ENCODE data around the gene PROZ. TPM values are rescaled to one million over a fixed set of nuclear protein-coding genes. Genes with fewer than 3 reads are reported as not detected.

The PROZ gene
- total RNA-seq, 1 donor from 2014 or later, result not detected

DNA sequence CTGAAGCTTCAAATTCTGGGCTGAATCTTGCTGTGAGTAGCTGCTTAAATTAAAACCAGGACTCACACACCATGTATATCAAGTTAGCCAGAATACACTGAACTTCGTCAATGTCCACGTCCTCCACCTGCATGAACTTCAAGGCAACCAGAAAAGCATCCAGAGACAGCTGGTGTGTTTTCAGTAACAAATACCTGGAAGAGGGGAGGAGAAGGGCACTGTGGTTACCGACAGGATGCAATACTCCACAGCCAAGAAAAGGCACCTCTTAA, 20.4 kb downstream of the PROZ start:
- peak overlapping the region; percentile 0 for H3K27ac ChIP-seq

DNA sequence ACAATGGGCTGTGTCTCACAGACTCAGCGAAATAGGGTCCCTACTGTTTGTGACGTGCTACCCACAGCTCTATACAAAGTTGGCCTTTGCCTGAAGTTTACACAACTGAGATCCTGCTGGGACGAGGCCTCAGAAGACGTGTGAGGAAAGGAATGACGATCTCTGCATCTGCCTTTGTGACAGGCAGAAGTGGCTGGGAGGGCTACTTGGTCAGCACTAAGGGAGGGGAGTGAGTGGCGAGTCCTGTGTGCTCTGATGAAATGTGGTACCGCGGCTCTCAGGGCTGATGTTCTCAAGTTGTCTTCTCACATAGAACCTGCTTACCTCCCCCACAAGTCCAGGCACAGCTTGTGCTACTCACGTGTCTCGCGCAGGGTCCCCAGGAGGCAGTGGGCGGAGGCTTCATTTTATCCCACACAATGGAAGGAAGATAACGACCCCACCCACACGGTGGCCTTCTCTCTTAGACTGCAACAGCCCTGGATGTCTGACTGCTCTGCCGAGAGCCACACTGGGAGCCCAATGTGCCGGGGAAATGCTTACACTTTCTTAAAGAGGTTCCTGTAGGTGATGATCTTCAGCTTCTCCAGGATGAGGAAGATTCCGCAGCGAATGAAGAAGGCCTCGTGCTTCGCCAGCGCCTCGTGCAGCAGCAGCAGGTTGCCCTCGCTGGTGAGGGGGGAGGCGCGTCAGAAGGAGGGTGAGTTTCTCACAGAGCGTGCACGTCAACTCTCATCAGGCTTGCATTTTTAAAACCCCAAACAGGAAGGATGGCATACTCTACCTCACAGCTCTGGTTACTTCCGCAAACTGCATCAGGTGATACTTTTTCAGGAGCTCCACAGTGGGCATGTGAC, 21.2 kb downstream of the PROZ start:
- no peaks in the 10 kb centered on the region for H3K4me1 ChIP-seq
- no peak for TF ChIP-seq CTCF (IDR thresholded peaks at IDR 0.05)
- no peak overlapping the region for H3K4me3 ChIP-seq
- H3K27me3 ChIP-seq (ENCODE audit: low read depth), result no peaks in the 10 kb centered on the region
- no peaks in the 10 kb centered on the region for H3K9me3 ChIP-seq
- intact Hi-C loops (cut with DNase I), result no loop called here
- H3K27ac ChIP-seq, result peak overlapping the region; percentile 0
- peaks cover 97% of the 10 kb centered on the region for H3K36me3 ChIP-seq
- ATAC-seq, result peak in 1 of 2 donors; percentile 24
- DNase-seq, result no peak

More for the DNA sequence above, 20.4 kb downstream of the PROZ start:
- Histone ChIP-seq H3K36me3 (peaks cover 94% of the 10 kb centered on the region), H3K4me1 (no peaks in the 10 kb centered on the region), H3K9me3 (no peaks in the 10 kb centered on the region), H3K27me3 (ENCODE audit: low read depth) (no peaks in the 10 kb centered on the region), H3K4me3 (no peak overlapping the region)
- DNase-seq (no peak), ATAC-seq (no peak)
- TF ChIP-seq CTCF (IDR thresholded peaks at IDR 0.05), result no peak
- intact Hi-C loops (cut with DNase I), result no loop called here

- DNase-seq (no peak), ATAC-seq (no peak)
- intact Hi-C loops (cut with DNase I), result no loop called here
- H3K4me3 ChIP-seq, result no peak overlapping the region
- H3K4me1 ChIP-seq, result no peaks in the 10 kb centered on the region
- no peaks in the 10 kb centered on the region for H3K27me3 ChIP-seq (ENCODE audit: low read depth)
- no peaks in the 10 kb centered on the region for H3K9me3 ChIP-seq
- no peak for TF ChIP-seq CTCF (IDR thresholded peaks at IDR 0.05)
- H3K27ac ChIP-seq, result no peak overlapping the region
- peaks cover 86% of the 10 kb centered on the region for H3K36me3 ChIP-seq
Observed at GRCh38 chr13:113182046-113182445, 23.6 kb downstream of the PROZ start.

DNA sequence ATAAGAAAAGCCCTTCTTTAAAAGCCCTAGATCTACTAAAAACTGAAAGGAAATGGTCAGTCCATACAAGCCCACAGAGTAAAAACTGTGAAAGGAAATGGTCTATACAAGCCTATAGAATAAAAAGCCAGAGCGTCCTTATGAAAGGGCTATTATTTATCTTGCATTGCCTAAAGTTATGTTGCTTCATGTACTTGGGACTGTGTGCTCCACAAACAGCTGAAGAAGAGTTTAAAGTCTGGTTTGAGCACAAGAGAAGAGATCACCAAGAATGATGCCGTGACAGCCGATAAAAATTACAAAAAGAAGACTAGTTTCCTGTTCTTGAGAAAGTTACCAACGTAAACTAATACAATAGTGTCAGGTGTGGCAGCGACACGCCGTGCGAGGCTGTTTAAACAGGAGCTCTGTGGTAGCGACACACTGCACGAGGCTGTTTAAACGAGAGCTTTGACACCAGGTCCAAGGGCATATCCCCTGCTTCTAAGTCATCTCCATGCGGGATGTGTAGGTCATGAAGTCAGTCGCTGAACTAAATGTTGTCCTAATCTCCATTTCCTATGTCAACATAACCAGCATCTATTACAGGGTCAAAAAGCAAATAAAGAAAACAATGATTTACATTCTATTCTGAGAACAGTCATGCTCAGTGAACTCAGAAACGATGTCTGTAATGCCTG, 25.1 kb downstream of the PROZ start:
- H3K36me3 ChIP-seq, result peaks cover 85% of the 10 kb centered on the region
- intact Hi-C loops (cut with DNase I), result no loop called here
- TF ChIP-seq CTCF (IDR thresholded peaks at IDR 0.05), result no peak
- no peak for DNase-seq
- H3K4me3 ChIP-seq, result no peak overlapping the region
- H3K27ac ChIP-seq, result no peak overlapping the region
- H3K4me1 ChIP-seq, result no peaks in the 10 kb centered on the region
- H3K27me3 ChIP-seq (ENCODE audit: low read depth), result no peaks in the 10 kb centered on the region
- ATAC-seq, result no peak
- no peaks in the 10 kb centered on the region for H3K9me3 ChIP-seq

DNA sequence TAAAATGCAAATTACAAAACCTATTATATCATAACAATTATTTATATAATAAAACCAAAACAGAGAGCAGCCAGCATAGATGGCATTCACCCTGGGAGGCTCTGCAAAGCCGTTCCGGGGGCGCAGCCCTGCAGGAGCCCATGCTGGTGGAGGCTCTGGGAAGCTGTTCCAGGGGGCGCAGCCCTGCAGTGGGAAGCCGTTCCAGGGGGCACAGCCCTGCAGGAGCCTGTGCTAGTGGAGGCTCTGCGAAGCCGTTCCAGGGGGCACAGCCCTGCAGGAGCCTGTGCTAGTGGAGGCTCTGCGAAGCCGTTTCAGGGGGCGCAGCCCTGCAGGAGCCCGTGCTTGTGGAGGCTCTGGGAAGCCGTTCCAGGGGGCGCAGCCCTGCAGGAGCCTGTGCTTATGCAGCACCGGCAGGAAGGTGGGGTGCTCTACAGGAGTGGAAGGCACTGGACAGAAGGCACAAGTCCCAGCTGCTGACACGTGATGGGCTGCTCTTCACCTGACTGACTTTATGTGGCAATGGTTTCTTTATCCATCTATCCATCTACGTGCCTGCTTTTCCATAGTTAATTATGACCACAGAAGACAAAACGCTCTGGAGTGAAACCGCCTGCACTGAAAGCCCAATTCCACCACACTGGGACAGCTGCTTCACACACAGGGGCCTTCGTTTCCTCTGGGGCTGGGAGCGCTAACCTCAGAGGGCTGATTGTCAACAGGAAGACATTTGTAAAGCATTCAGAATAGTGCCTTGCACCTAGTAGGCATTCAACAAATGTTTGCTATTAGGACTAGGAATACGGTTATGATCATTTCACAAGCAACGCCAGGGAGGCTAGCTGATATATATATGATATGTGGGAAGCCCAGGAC, 26.4 kb downstream of the PROZ start:
- Histone ChIP-seq H3K4me3 (no peak overlapping the region), H3K36me3 (peaks cover 78% of the 10 kb centered on the region), H3K27ac (peak overlapping the region; percentile 2), H3K4me1 (no peaks in the 10 kb centered on the region), H3K9me3 (no peaks in the 10 kb centered on the region), H3K27me3 (ENCODE audit: low read depth) (no peaks in the 10 kb centered on the region)
- DNase-seq (no peak), ATAC-seq (no peak)
- TF ChIP-seq CTCF (IDR thresholded peaks at IDR 0.05), result no peak
- intact Hi-C loops (cut with DNase I), result no loop called here
